H1 (cell line): ENCODE results near the gene PKNOX1. TPM values are rescaled to one million over a fixed set of nuclear protein-coding genes. Genes with fewer than 3 reads are reported as not detected.
"Not testable (repeated sequence)": the region's sequence is repeated elsewhere in the genome, so short reads cannot be mapped to it uniquely, and the experiment has no call there.

Source experiments
- CTCF ChIA-PET: fragments of 300-600 bp; sonication (Branson Sonifier 250); formaldehyde crosslinking; loops from one replicate; lab custom pipeline; 2021; ENCODE audit not compliant: partially characterized antibody; lab: Charles Lee
- POLR2A ChIA-PET: fragments of 300-600 bp; sonication (Branson Sonifier 250); formaldehyde crosslinking; loops from one replicate; lab custom pipeline; 2021; ENCODE audit warnings: inconsistent platforms; ENCODE audit not compliant: partially characterized antibody; lab: Charles Lee
- DNase-seq, 2 experiments: peaks; one replicate each; pipeline versions ENCODE4 v3.0.0 to v3.0.0-alpha.2; 2010 to 2022; ENCODE audit warnings: low spot score in 2 of 2, low read depth in 1 of 2, mixed read lengths in 1 of 2
- FAIRE-seq: peaks from 2 replicates; lab custom pipeline; 2011; peaks lifted over from hg19 to GRCh38; lab: Jason Lieb, UNC
- H2AFZ ChIP-seq: 2 replicates; pipeline ENCODE4 v1.8.1; 2012; ENCODE audit warnings: low read length, inconsistent platforms
- H2AK5ac ChIP-seq: 2 replicates; pipeline ENCODE4 v1.6.1; 2013; ENCODE audit warnings: low read depth, low read length
- H2BK120ac ChIP-seq: replicated peaks from 2 replicates; pipeline ENCODE3; 2013; ENCODE audit warnings: low read depth, low read length, inconsistent platforms
- H2BK12ac ChIP-seq: 2 replicates; pipeline ENCODE4 v1.6.1; 2013; ENCODE audit warnings: low read depth, low read length
- H2BK15ac ChIP-seq: 2 replicates; pipeline ENCODE4 v1.6.1; 2013; ENCODE audit warnings: low read length
- H2BK20ac ChIP-seq: 2 replicates; pipeline ENCODE4 v1.6.1; 2013; ENCODE audit warnings: low read length
- H2BK5ac ChIP-seq: 2 replicates; pipeline ENCODE4 v1.6.1; 2013; ENCODE audit warnings: low read depth, low read length
- H3K14ac ChIP-seq: 2 replicates; pipeline ENCODE4 v1.6.1; 2013; ENCODE audit warnings: inconsistent platforms; ENCODE audit not compliant: insufficient read length
- H3K18ac ChIP-seq: 2 replicates; pipeline ENCODE4 v1.6.1; 2013; ENCODE audit warnings: low read length; ENCODE audit errors: extremely low read depth
- H3K23ac ChIP-seq: 2 replicates; pipeline ENCODE4 v1.6.1; 2013; ENCODE audit warnings: inconsistent platforms; ENCODE audit not compliant: insufficient read length
- H3K23me2 ChIP-seq: 2 replicates; pipeline ENCODE4 v1.6.1; 2013; ENCODE audit warnings: low read depth, low read length
- H3K27ac ChIP-seq: 2 replicates; pipeline ENCODE4 v1.6.1; 2011; ENCODE audit warnings: low read depth, low read length, inconsistent platforms
- H3K27me3 ChIP-seq, 4 experiments: replicated peaks in 1 of 4; 1 replicate in 1 of 4; 2 replicates in 3 of 4; pipeline versions ENCODE4 v1.6.1 to v1.8.1; 2011 to 2013; ENCODE audit warnings: low read length in 3 of 4, mild to moderate bottlenecking in 3 of 4, inconsistent platforms in 2 of 4, mixed read lengths in 2 of 4, moderate library complexity in 1 of 4; ENCODE audit not compliant: control insufficient read depth in 3 of 4, insufficient read depth in 3 of 4; ENCODE audit errors: extremely low read depth in 1 of 4
- H3K36me3 ChIP-seq, 4 experiments: 2 replicates each; pipeline versions ENCODE4 v1.6.1 to v1.8.1; 2011 to 2013; ENCODE audit warnings: mild to moderate bottlenecking in 4 of 4, low read length in 3 of 4, moderate library complexity in 2 of 4, control low read depth in 1 of 4, inconsistent platforms in 1 of 4; ENCODE audit not compliant: insufficient read depth in 4 of 4, control insufficient read depth in 2 of 4
- H3K4ac ChIP-seq: replicated peaks from 2 replicates; pipeline ENCODE3; 2013; ENCODE audit warnings: low read length, low read depth, mixed read lengths, inconsistent platforms; ENCODE audit not compliant: insufficient read length
- H3K4me1 ChIP-seq, 4 experiments: replicated peaks in 1 of 4; 1 replicate in 1 of 4; 2 replicates in 3 of 4; pipeline versions ENCODE4 v1.6.1 to v1.8.1; 2011 to 2013; ENCODE audit warnings: low read length in 3 of 4, inconsistent platforms in 2 of 4, mixed read lengths in 1 of 4; ENCODE audit not compliant: insufficient read depth in 4 of 4, control insufficient read depth in 3 of 4
- H3K4me2 ChIP-seq, 2 experiments: 2 replicates each; pipeline versions ENCODE4 v1.6.1 to v1.8.1; 2011 to 2013; ENCODE audit warnings: low read depth in 2 of 2, low read length in 2 of 2, control low read depth in 1 of 2, inconsistent platforms in 1 of 2, mild to moderate bottlenecking in 1 of 2; ENCODE audit not compliant: insufficient read depth in 1 of 2
- H3K4me3 ChIP-seq, 4 experiments: fragments of 200-600, 300-600 bp in 1 of 4; sonication (generic), shearing (Covaris generic), sonication (Bioruptor Twin) in 1 of 4; 2 replicates each; pipeline versions ENCODE4 v1.5.1 to v1.8.1; 2011 to 2016; ENCODE audit warnings: low read length in 4 of 4, low read depth in 3 of 4, control low read depth in 2 of 4, inconsistent platforms in 2 of 4, mild to moderate bottlenecking in 2 of 4, mixed read lengths in 1 of 4, moderate library complexity in 1 of 4; ENCODE audit not compliant: insufficient read depth in 2 of 4; ENCODE audit errors: extremely low read depth in 1 of 4
- H3K56ac ChIP-seq: replicated peaks from 2 replicates; pipeline ENCODE3; 2013; ENCODE audit warnings: low read depth, mild to moderate bottlenecking, mixed read lengths, low read length, inconsistent platforms; ENCODE audit not compliant: insufficient read length
- H3K79me1 ChIP-seq: 2 replicates; pipeline ENCODE4 v1.6.1; 2013; ENCODE audit warnings: low read depth, low read length, control low read depth
- H3K79me2 ChIP-seq, 2 experiments: 2 replicates each; pipeline versions ENCODE4 v1.6.1 to v1.8.1; 2012 to 2013; ENCODE audit warnings: low read length in 2 of 2, mild to moderate bottlenecking in 2 of 2, inconsistent platforms in 1 of 2; ENCODE audit not compliant: insufficient read depth in 2 of 2, control insufficient read depth in 1 of 2
- H3K9ac ChIP-seq, 4 experiments: replicated peaks in 1 of 4; 1 replicate in 1 of 4; 2 replicates in 3 of 4; pipeline versions ENCODE4 v1.6.1 to v1.8.1; 2011 to 2013; ENCODE audit warnings: low read depth in 3 of 4, low read length in 3 of 4, control low read depth in 2 of 4, mild to moderate bottlenecking in 2 of 4, moderate library complexity in 2 of 4, inconsistent platforms in 1 of 4; ENCODE audit errors: extremely low read depth in 1 of 4
- H3K9me3 ChIP-seq, 2 experiments: 2 replicates each; pipeline versions ENCODE4 v1.6.1 to v1.8.1; 2012 to 2013; ENCODE audit warnings: mild to moderate bottlenecking in 2 of 2, moderate library complexity in 2 of 2, control low read depth in 1 of 2, inconsistent platforms in 1 of 2, low read depth in 1 of 2, low read length in 1 of 2, mixed read lengths in 1 of 2; ENCODE audit not compliant: insufficient read depth in 2 of 2
- H4K20me1 ChIP-seq, 2 experiments: replicated peaks in 1 of 2; 2 replicates each; pipeline versions ENCODE3 to v1.8.1; 2011 to 2013; ENCODE audit warnings: inconsistent platforms in 2 of 2, low read length in 2 of 2, mild to moderate bottlenecking in 1 of 2; ENCODE audit not compliant: insufficient read depth in 2 of 2, control insufficient read depth in 1 of 2
- H4K5ac ChIP-seq: 2 replicates; pipeline ENCODE4 v1.6.1; 2013; ENCODE audit warnings: low read length, low read depth, mixed read lengths, inconsistent platforms; ENCODE audit not compliant: insufficient read length
- H4K8ac ChIP-seq: 2 replicates; pipeline ENCODE4 v1.8.0; 2013; ENCODE audit warnings: mild to moderate bottlenecking, moderate library complexity, low read length, inconsistent platforms; ENCODE audit not compliant: insufficient read depth; ENCODE audit errors: extremely low read depth
- H4K91ac ChIP-seq: replicated peaks from 2 replicates; pipeline ENCODE3; 2013; ENCODE audit warnings: low read length, mixed read lengths, inconsistent platforms; ENCODE audit not compliant: insufficient read length
- WGBS, 2 experiments: shearing (Covaris generic) in 1 of 2; methylation state at CpG; one replicate each; pipeline versions ENCODE4 v1.1.6 to v1.1.7; 2013 to 2015; ENCODE audit warnings: low lambda C conversion rate in 2 of 2, mixed read lengths in 2 of 2, inconsistent platforms in 1 of 2, low coverage in 1 of 2, missing lambda C conversion rate in 1 of 2; ENCODE audit not compliant: insufficient replicate concordance in 2 of 2, insufficient coverage in 1 of 2, insufficient read length in 1 of 2; ENCODE audit errors: extremely low coverage in 1 of 2, missing lambda C conversion rate in 1 of 2; 5-methylcytosine and 5-hydroxymethylcytosine counted together
- polyA plus RNA-seq, 7 experiments: library from polyadenylated mRNA; depleted of rRNA in 3 of 7; stranded (reverse) in 5 of 7; unstranded in 2 of 7; fragments of >200 nt in 5 of 7; fragments of 200-250 nt in 2 of 7; gene quantifications; 1 replicate in 5 of 7; 2 replicates in 1 of 7; 4 replicates in 1 of 7; pipeline versions ENCODE4 v1.2.1 to v1.2.3, GENCODE V29; 2011 to 2013; ENCODE audit warnings: missing spikeins in 2 of 7, mixed read lengths in 2 of 7
- total RNA-seq: library from RNA; stranded (reverse); fragmentation: NEBNext Ultra II Directional; extraction: Animal tissue kit (Norgen Biotek cat#: 25700); gene quantifications from 2 replicates; pipeline ENCODE4 v1.2.1, GENCODE V29; 2021

PKNOX1 gene
- total and polyA plus RNA-seq, 2 of the 8 experiments (the other 6 are each of a cell fraction or from before 2014, with no cell fraction given): 20.4 to 31.9 TPM

GRCh38 chr21:43074401-43075169, 100.2 kb downstream of the PKNOX1 start:
- H3K4me2 ChIP-seq, H3K23ac ChIP-seq, H3K27me3 ChIP-seq, H3K79me2 ChIP-seq, H3K4ac ChIP-seq, DNase-seq, H3K18ac ChIP-seq, H2BK120ac ChIP-seq, H2AK5ac ChIP-seq, FAIRE-seq, H4K5ac ChIP-seq, H3K23me2 ChIP-seq, H3K14ac ChIP-seq, H3K79me1 ChIP-seq, H2BK5ac ChIP-seq, H3K4me3 ChIP-seq, H4K91ac ChIP-seq, H3K9me3 ChIP-seq, H2AFZ ChIP-seq, H4K20me1 ChIP-seq, H3K27ac ChIP-seq, H3K56ac ChIP-seq, H4K8ac ChIP-seq, H3K4me1 ChIP-seq, H2BK12ac ChIP-seq, H3K9ac ChIP-seq, H3K36me3 ChIP-seq, CTCF ChIA-PET, H2BK15ac ChIP-seq, H2BK20ac ChIP-seq, POLR2A ChIA-PET: not testable (repeated sequence)
- no CpG with 5 or more reads among the region's 74 CpGs for WGBS, 2 experiments
